Fibroblast of lung (primary cell): ENCODE data around the gene APCDD1L. TPM values are rescaled to one million over a fixed set of nuclear protein-coding genes. Genes with fewer than 3 reads are reported as not detected.

Experiments
- DNase-seq, 2 donors: peaks; one replicate each; pipeline versions ENCODE4 v3.0.0 to v3.0.0-alpha.2; 2010; ENCODE audit warnings: low read depth in 2 of 2
- H2AFZ ChIP-seq: 2 replicates; pipeline ENCODE4 v1.5.1; 2012; ENCODE audit warnings: low read length, control low read depth, inconsistent platforms
- H3K27ac ChIP-seq: 2 replicates; pipeline ENCODE4 v1.5.1; 2011; ENCODE audit warnings: low read length, control low read depth; ENCODE audit not compliant: insufficient read depth
- H3K27me3 ChIP-seq: 2 replicates; pipeline ENCODE4 v1.5.1; 2011; ENCODE audit warnings: mild to moderate bottlenecking, low read length; ENCODE audit not compliant: control insufficient read depth, insufficient read depth
- H3K36me3 ChIP-seq: 2 replicates; pipeline ENCODE4 v1.5.1; 2011; ENCODE audit warnings: low read length; ENCODE audit not compliant: control insufficient read depth, insufficient read depth
- H3K4me1 ChIP-seq: 2 replicates; pipeline ENCODE4 v1.5.1; 2011; ENCODE audit warnings: low read length; ENCODE audit not compliant: control insufficient read depth, insufficient read depth; ENCODE audit errors: extremely low read depth
- H3K4me2 ChIP-seq: 2 replicates; pipeline ENCODE4 v1.5.1; 2011; ENCODE audit warnings: low read length, control low read depth; ENCODE audit not compliant: insufficient read depth; ENCODE audit errors: extremely low read depth
- H3K4me3 ChIP-seq, 4 experiments: fragments of 200-600 bp in 1 of 4; sonication (generic) in 1 of 4; replicated peaks in 1 of 4; 2 replicates each; pipeline ENCODE4 v1.5.1; 2011 to 2016; ENCODE audit warnings: low read length in 4 of 4, low read depth in 3 of 4, mild to moderate bottlenecking in 3 of 4, control low read depth in 2 of 4, inconsistent platforms in 1 of 4, mixed read lengths in 1 of 4; ENCODE audit not compliant: insufficient read depth in 1 of 4; ENCODE audit errors: control extremely low read depth in 1 of 4
- H3K79me2 ChIP-seq: 2 replicates; pipeline ENCODE4 v1.5.1; 2012; ENCODE audit warnings: mild to moderate bottlenecking, low read length, inconsistent platforms; ENCODE audit not compliant: control insufficient read depth, insufficient read depth
- H3K9ac ChIP-seq: 2 replicates; pipeline ENCODE4 v1.5.1; 2011; ENCODE audit warnings: mild to moderate bottlenecking, low read length, control low read depth; ENCODE audit not compliant: insufficient read depth
- H3K9me3 ChIP-seq: 2 replicates; pipeline ENCODE4 v1.5.1; 2012; ENCODE audit warnings: low read depth, low read length; ENCODE audit not compliant: control insufficient read depth, insufficient read depth
- H4K20me1 ChIP-seq: 2 replicates; pipeline ENCODE4 v1.5.1; 2011; ENCODE audit warnings: low read length; ENCODE audit not compliant: control insufficient read depth, insufficient read depth; ENCODE audit errors: extremely low read depth
- EZH2 ChIP-seq: IDR thresholded peaks from 2 replicates; pipeline ENCODE4 v1.5.1; 2012; ENCODE audit warnings: low read length, control low read depth, mild to moderate bottlenecking; ENCODE audit errors: missing control alignments
- polyA plus RNA-seq, 2 donors: library from polyadenylated mRNA; depleted of rRNA in 1 of 2; stranded (reverse) in 1 of 2; unstranded in 1 of 2; fragments of >200 nt; gene quantifications; 2 replicates each; pipeline ENCODE4 v1.2.1, GENCODE V29; 2011 to 2012; ENCODE audit warnings: missing spikeins in 1 of 2
- total RNA-seq: library from RNA; depleted of rRNA; stranded (reverse); fragments of >200 nt; gene quantifications from 2 replicates; pipeline ENCODE4 v1.2.1, GENCODE V29; 2014
- TF ChIP-seq, protein P1 (sequence below), 2 donors: IDR thresholded peaks in 1 of 2; conservative IDR thresholded peaks in 1 of 2; 1 replicate in 1 of 2; 2 replicates in 1 of 2; pipeline ENCODE4 v1.5.1; 2011 to 2012; ENCODE audit warnings: low read length in 2 of 2, control low read depth in 1 of 2, inconsistent platforms in 1 of 2, low read depth in 1 of 2, mild to moderate bottlenecking in 1 of 2

Gene APCDD1L
- total and polyA plus RNA-seq, 2 donors (not counting 1 experiment from before 2014, with no cell fraction given), result 0.18 to 0.99 TPM

DNA sequence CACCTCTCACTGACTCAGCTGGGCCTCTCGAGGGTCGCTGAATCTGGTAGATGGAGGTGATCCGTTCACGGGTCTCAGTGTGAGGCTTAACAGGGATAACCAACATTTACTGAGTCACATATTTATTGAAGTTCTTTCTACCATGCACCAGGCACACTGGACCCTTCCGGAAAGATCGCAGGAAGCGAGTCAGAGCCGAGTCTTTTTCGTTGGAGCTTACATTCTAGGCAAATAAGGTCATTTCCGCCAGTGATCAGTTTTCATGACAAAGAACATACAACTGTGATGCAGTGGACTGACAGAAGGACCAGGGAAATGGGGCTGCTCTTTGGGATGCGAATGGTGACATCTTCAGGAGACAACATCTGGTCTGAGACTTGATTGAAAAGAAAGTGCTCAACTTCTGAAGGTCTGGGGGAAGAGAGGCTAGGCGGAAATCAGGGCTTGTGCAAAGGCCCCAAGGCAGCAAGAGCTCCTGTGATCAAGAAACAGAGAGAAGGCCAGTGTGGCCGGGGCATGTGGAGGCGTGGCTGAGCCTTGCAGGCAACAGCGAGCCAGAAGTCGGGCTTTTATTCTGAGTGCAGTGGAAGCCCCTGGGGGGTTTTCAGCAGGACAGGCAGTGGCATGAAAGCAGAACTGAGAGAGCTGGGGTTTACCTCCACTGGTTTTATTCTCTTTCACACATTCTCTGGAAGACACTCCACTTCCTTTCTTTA lies 56.7 kb downstream of the APCDD1L start:
- Histone ChIP-seq H3K4me1 (no peaks in the 10 kb centered on the region), H3K27ac (no peak overlapping the region), H3K27me3 (no peaks in the 10 kb centered on the region), H3K79me2 (no peaks in the 10 kb centered on the region), H3K9me3 (no peaks in the 10 kb centered on the region), H4K20me1 (no peaks in the 10 kb centered on the region), H3K4me3 (no peak overlapping the region), H3K4me2 (no peak overlapping the region), H2AFZ (no peak overlapping the region), H3K9ac (no peak overlapping the region), H3K36me3 (no peaks in the 10 kb centered on the region)
- TF ChIP-seq, protein P1, sequence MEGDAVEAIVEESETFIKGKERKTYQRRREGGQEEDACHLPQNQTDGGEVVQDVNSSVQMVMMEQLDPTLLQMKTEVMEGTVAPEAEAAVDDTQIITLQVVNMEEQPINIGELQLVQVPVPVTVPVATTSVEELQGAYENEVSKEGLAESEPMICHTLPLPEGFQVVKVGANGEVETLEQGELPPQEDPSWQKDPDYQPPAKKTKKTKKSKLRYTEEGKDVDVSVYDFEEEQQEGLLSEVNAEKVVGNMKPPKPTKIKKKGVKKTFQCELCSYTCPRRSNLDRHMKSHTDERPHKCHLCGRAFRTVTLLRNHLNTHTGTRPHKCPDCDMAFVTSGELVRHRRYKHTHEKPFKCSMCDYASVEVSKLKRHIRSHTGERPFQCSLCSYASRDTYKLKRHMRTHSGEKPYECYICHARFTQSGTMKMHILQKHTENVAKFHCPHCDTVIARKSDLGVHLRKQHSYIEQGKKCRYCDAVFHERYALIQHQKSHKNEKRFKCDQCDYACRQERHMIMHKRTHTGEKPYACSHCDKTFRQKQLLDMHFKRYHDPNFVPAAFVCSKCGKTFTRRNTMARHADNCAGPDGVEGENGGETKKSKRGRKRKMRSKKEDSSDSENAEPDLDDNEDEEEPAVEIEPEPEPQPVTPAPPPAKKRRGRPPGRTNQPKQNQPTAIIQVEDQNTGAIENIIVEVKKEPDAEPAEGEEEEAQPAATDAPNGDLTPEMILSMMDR (conservative IDR thresholded peaks at IDR 0.05 in 1 of 2, IDR thresholded peaks at IDR 0.05 in 1 of 2; ENCODE audit: low read depth in 1 of 2, low read length in 2 of 2), result no peak
- TF ChIP-seq EZH2, result no peak
- DNase-seq, result peak; percentile 19 to 56

GRCh38 chr20:58457083-58457695 lies 58.0 kb downstream of the APCDD1L start:
- Histone ChIP-seq H2AFZ (no peak overlapping the region), H3K36me3 (no peaks in the 10 kb centered on the region), H3K4me1 (no peaks in the 10 kb centered on the region), H4K20me1 (no peaks in the 10 kb centered on the region), H3K27me3 (no peaks in the 10 kb centered on the region), H3K27ac (no peak overlapping the region), H3K4me3 (no peak overlapping the region), H3K9me3 (no peaks in the 10 kb centered on the region), H3K4me2 (no peak overlapping the region), H3K9ac (no peak overlapping the region), H3K79me2 (no peaks in the 10 kb centered on the region)
- DNase-seq, result peak; percentile 52 to 96
- TF ChIP-seq EZH2, result no peak
- TF ChIP-seq, protein P1 (conservative IDR thresholded peaks at IDR 0.05 in 1 of 2, IDR thresholded peaks at IDR 0.05 in 1 of 2; ENCODE audit: low read depth in 1 of 2, low read length in 2 of 2), result no peak

- Histone ChIP-seq H3K27me3 (no peaks in the 10 kb centered on the region), H3K9ac (no peak overlapping the region), H3K9me3 (no peaks in the 10 kb centered on the region), H4K20me1 (no peaks in the 10 kb centered on the region), H2AFZ (no peak overlapping the region), H3K79me2 (no peaks in the 10 kb centered on the region), H3K4me1 (no peaks in the 10 kb centered on the region), H3K27ac (no peak overlapping the region), H3K4me2 (no peak overlapping the region), H3K4me3 (no peak overlapping the region), H3K36me3 (no peaks in the 10 kb centered on the region)
- no peak for TF ChIP-seq EZH2
- TF ChIP-seq, protein P1 (conservative IDR thresholded peaks at IDR 0.05 in 1 of 2, IDR thresholded peaks at IDR 0.05 in 1 of 2; ENCODE audit: low read depth in 1 of 2, low read length in 2 of 2), result no peak
- no peak for DNase-seq
Observed at GRCh38 chr20:58454460-58454859, 60.7 kb downstream of the APCDD1L start.
